Activated naive CD8-positive, alpha-beta T cell treated with anti-CD3 and anti-CD28 coated beads for 36 hours (primary cell): ENCODE data around the gene BLNK. TPM values are rescaled to one million over a fixed set of nuclear protein-coding genes. Genes with fewer than 3 reads are reported as not detected.

Experiments used
- DNase-seq: peaks from one replicate; pipeline ENCODE4 v3.0.0; 2021
- H3K27ac Mint-ChIP-seq: one replicate; pipeline ENCODE4 v1.8.0; 2022; ENCODE audit warnings: mild to moderate bottlenecking, moderate library complexity, mixed read lengths
- H3K27me3 Mint-ChIP-seq: one replicate; pipeline ENCODE4 v1.8.0; 2022; ENCODE audit warnings: mild to moderate bottlenecking, mixed read lengths
- H3K36me3 Mint-ChIP-seq: one replicate; pipeline ENCODE4 v1.8.0; 2021; ENCODE audit warnings: mild to moderate bottlenecking, mixed read lengths
- H3K4me1 Mint-ChIP-seq: one replicate; pipeline ENCODE4 v1.8.0; 2021; ENCODE audit warnings: mixed read lengths
- H3K4me3 Mint-ChIP-seq: one replicate; pipeline ENCODE4 v1.8.0; 2022; ENCODE audit warnings: mild to moderate bottlenecking, moderate library complexity, mixed read lengths
- H3K9me3 Mint-ChIP-seq: one replicate; pipeline ENCODE4 v1.8.0; 2022; ENCODE audit warnings: mixed read lengths
- total RNA-seq, 2 experiments: library from RNA; stranded (reverse); gene quantifications; one replicate each; pipeline ENCODE4 v1.2.3, GENCODE V29; 2021

Gene BLNK
- total RNA-seq, 2 experiments from 2014 or later = 0.94 to 1.3 TPM

- H3K27ac Mint-ChIP-seq = no peak overlapping the region
- peaks cover 5% of the 10 kb centered on the region for H3K36me3 Mint-ChIP-seq
- DNase-seq = no peak
- H3K27me3 Mint-ChIP-seq = no peaks in the 10 kb centered on the region
- no peak overlapping the region for H3K4me3 Mint-ChIP-seq
- peaks cover 44% of the 10 kb centered on the region for H3K4me1 Mint-ChIP-seq
- peaks cover 3% of the 10 kb centered on the region for H3K9me3 Mint-ChIP-seq
These were observed 26.1 kb upstream of the BLNK start for GRCh38 chr10:96297486-96297885.

GRCh38 chr10:96295475-96295874, 24.1 kb upstream of the BLNK start:
- Mint-ChIP-seq H3K4me3 (no peak overlapping the region), H3K36me3 (peaks cover 4% of the 10 kb centered on the region), H3K4me1 (peaks cover 37% of the 10 kb centered on the region), H3K27me3 (no peaks in the 10 kb centered on the region), H3K9me3 (peaks cover 3% of the 10 kb centered on the region), H3K27ac (no peak overlapping the region)
- no peak for DNase-seq

GRCh38 chr10:96292971-96293920, 21.9 kb upstream of the BLNK start:
- Mint-ChIP-seq H3K27ac (no peak overlapping the region), H3K4me3 (no peak overlapping the region), H3K27me3 (no peaks in the 10 kb centered on the region), H3K9me3 (no peaks in the 10 kb centered on the region), H3K36me3 (no peaks in the 10 kb centered on the region), H3K4me1 (peaks cover 23% of the 10 kb centered on the region)
- no peak for DNase-seq

GRCh38 chr10:96290368-96291133, 19.2 kb upstream of the BLNK start:
- Mint-ChIP-seq H3K9me3 (no peaks in the 10 kb centered on the region), H3K4me1 (peaks cover 24% of the 10 kb centered on the region), H3K36me3 (no peaks in the 10 kb centered on the region)

GRCh38 chr10:96289218-96289910, 18.0 kb upstream of the BLNK start:
- Mint-ChIP-seq H3K36me3 (no peaks in the 10 kb centered on the region), H3K4me3 (no peak overlapping the region), H3K27me3 (no peaks in the 10 kb centered on the region), H3K4me1 (peaks cover 21% of the 10 kb centered on the region), H3K27ac (no peak overlapping the region), H3K9me3 (no peaks in the 10 kb centered on the region)
- DNase-seq = no peak

More at GRCh38 chr10:96290368-96291133, 19.2 kb upstream of the BLNK start:
- no peak for DNase-seq
- Mint-ChIP-seq H3K27ac (no peak overlapping the region), H3K27me3 (no peaks in the 10 kb centered on the region), H3K4me3 (no peak overlapping the region)

- peak overlapping the region; percentile 62 for H3K27ac Mint-ChIP-seq
These were observed 16.8 kb upstream of the BLNK start for GRCh38 chr10:96288151-96288621.

GRCh38 chr10:96287392-96288105, 16.2 kb upstream of the BLNK start:
- Mint-ChIP-seq H3K27me3 (no peaks in the 10 kb centered on the region), H3K4me3 (no peak overlapping the region), H3K36me3 (no peaks in the 10 kb centered on the region), H3K9me3 (no peaks in the 10 kb centered on the region), H3K27ac (peak overlapping the region; percentile 10), H3K4me1 (peaks cover 17% of the 10 kb centered on the region)
- DNase-seq = no peak

More at GRCh38 chr10:96288151-96288621, 16.8 kb upstream of the BLNK start:
- Mint-ChIP-seq H3K36me3 (no peaks in the 10 kb centered on the region), H3K27me3 (no peaks in the 10 kb centered on the region), H3K4me3 (peak overlapping the region; percentile 1), H3K4me1 (peaks cover 17% of the 10 kb centered on the region), H3K9me3 (no peaks in the 10 kb centered on the region)
- no peak for DNase-seq

GRCh38 chr10:96285331-96285752, 14.0 kb upstream of the BLNK start:
- Mint-ChIP-seq H3K27me3 (no peaks in the 10 kb centered on the region), H3K27ac (no peak overlapping the region), H3K4me3 (no peak overlapping the region), H3K9me3 (no peaks in the 10 kb centered on the region), H3K36me3 (no peaks in the 10 kb centered on the region), H3K4me1 (peaks cover 15% of the 10 kb centered on the region)
- DNase-seq = no peak

GRCh38 chr10:96283756-96284155, 12.4 kb upstream of the BLNK start:
- H3K27me3 Mint-ChIP-seq = no peaks in the 10 kb centered on the region

GRCh38 chr10:96283351-96283750, 12.0 kb upstream of the BLNK start:
- H3K9me3 Mint-ChIP-seq = no peaks in the 10 kb centered on the region
- peaks cover 12% of the 10 kb centered on the region for H3K4me1 Mint-ChIP-seq
- DNase-seq = no peak
- H3K27ac Mint-ChIP-seq = no peak overlapping the region
- no peaks in the 10 kb centered on the region for H3K36me3 Mint-ChIP-seq
- H3K27me3 Mint-ChIP-seq = no peaks in the 10 kb centered on the region
- H3K4me3 Mint-ChIP-seq = no peak overlapping the region

More at GRCh38 chr10:96283756-96284155, 12.4 kb upstream of the BLNK start:
- no peak for DNase-seq
- Mint-ChIP-seq H3K4me1 (peaks cover 15% of the 10 kb centered on the region), H3K9me3 (no peaks in the 10 kb centered on the region), H3K27ac (no peak overlapping the region), H3K4me3 (no peak overlapping the region), H3K36me3 (no peaks in the 10 kb centered on the region)

GRCh38 chr10:96281444-96282029, 10.2 kb upstream of the BLNK start:
- Mint-ChIP-seq H3K27ac (no peak overlapping the region), H3K9me3 (no peaks in the 10 kb centered on the region), H3K36me3 (no peaks in the 10 kb centered on the region), H3K4me3 (no peak overlapping the region), H3K27me3 (no peaks in the 10 kb centered on the region), H3K4me1 (no peaks in the 10 kb centered on the region)
- DNase-seq = no peak

GRCh38 chr10:96280859-96281258, 9.5 kb upstream of the BLNK start:
- DNase-seq = no peak
- no peak overlapping the region for H3K27ac Mint-ChIP-seq
- H3K4me1 Mint-ChIP-seq = no peaks in the 10 kb centered on the region
- no peak overlapping the region for H3K4me3 Mint-ChIP-seq
- H3K9me3 Mint-ChIP-seq = no peaks in the 10 kb centered on the region
- H3K27me3 Mint-ChIP-seq = no peaks in the 10 kb centered on the region
- no peaks in the 10 kb centered on the region for H3K36me3 Mint-ChIP-seq

- Mint-ChIP-seq H3K36me3 (no peaks in the 10 kb centered on the region), H3K4me1 (no peaks in the 10 kb centered on the region), H3K4me3 (no peak overlapping the region), H3K9me3 (no peaks in the 10 kb centered on the region), H3K27ac (no peak overlapping the region), H3K27me3 (no peaks in the 10 kb centered on the region)
- DNase-seq = no peak
These were observed 7.8 kb upstream of the BLNK start for GRCh38 chr10:96279191-96279641.

- no peaks in the 10 kb centered on the region for H3K9me3 Mint-ChIP-seq
- no peaks in the 10 kb centered on the region for H3K36me3 Mint-ChIP-seq
- H3K27ac Mint-ChIP-seq = no peak overlapping the region
- H3K27me3 Mint-ChIP-seq = no peaks in the 10 kb centered on the region
- no peak for DNase-seq
- no peak overlapping the region for H3K4me3 Mint-ChIP-seq
- no peaks in the 10 kb centered on the region for H3K4me1 Mint-ChIP-seq
These were observed 5.5 kb upstream of the BLNK start for GRCh38 chr10:96276831-96277230.
